Measurements from ENCODE around the gene DTX3L.

Gene DTX3L

DNA sequence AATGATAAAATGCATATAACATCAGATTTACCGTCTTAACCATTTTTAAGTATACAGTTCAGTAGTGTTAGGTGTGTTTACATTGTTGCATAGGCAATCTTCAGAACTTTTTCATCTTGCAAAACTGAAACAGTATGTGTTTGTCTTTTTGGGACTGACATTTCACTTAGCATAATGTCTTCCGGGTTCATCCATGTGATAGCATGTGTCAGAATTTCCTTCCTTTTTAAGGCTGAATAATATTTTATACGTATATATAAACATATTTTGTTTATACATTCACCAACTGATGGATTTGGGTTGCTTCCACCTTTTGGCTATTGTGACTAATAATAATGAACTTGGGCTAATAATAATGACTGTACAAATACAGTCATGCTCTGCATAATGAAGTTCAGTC, 16.3 kb downstream of the DTX3L start:
- TF ChIP-seq EGR1 (IDR thresholded peaks at IDR 0.05) (no peak), EP300 (IDR thresholded peaks at IDR 0.05; ENCODE audit: borderline replicate concordance) (no peak), RAD21 (IDR thresholded peaks at IDR 0.05; ENCODE audit: low read depth) (no peak), CEBPB (IDR thresholded peaks at IDR 0.05) (no peak), ZBTB7A (IDR thresholded peaks at IDR 0.05; ENCODE audit: low read depth) (no peak), TAF1 (IDR thresholded peaks at IDR 0.05; ENCODE audit: low read depth) (no peak), YY1 (IDR thresholded peaks at IDR 0.05; ENCODE audit: low read depth) (no peak), NFIC (IDR thresholded peaks at IDR 0.05) (no peak), TCF12 (IDR thresholded peaks at IDR 0.05; ENCODE audit: low read depth) (no peak), TEAD4 (IDR thresholded peaks at IDR 0.05) (no peak), FOXM1 (IDR thresholded peaks at IDR 0.05; ENCODE audit: borderline replicate concordance, low read depth) (no peak), CREB1 (IDR thresholded peaks at IDR 0.05; ENCODE audit: low read depth) (no peak)
- TF ChIP-seq, protein P1, sequence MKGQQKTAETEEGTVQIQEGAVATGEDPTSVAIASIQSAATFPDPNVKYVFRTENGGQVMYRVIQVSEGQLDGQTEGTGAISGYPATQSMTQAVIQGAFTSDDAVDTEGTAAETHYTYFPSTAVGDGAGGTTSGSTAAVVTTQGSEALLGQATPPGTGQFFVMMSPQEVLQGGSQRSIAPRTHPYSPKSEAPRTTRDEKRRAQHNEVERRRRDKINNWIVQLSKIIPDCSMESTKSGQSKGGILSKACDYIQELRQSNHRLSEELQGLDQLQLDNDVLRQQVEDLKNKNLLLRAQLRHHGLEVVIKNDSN (IDR thresholded peaks at IDR 0.05) = no peak
- TF ChIP-seq, protein P2, sequence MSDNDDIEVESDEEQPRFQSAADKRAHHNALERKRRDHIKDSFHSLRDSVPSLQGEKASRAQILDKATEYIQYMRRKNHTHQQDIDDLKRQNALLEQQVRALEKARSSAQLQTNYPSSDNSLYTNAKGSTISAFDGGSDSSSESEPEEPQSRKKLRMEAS (IDR thresholded peaks at IDR 0.05) = no peak
- TF ChIP-seq, protein P3, sequence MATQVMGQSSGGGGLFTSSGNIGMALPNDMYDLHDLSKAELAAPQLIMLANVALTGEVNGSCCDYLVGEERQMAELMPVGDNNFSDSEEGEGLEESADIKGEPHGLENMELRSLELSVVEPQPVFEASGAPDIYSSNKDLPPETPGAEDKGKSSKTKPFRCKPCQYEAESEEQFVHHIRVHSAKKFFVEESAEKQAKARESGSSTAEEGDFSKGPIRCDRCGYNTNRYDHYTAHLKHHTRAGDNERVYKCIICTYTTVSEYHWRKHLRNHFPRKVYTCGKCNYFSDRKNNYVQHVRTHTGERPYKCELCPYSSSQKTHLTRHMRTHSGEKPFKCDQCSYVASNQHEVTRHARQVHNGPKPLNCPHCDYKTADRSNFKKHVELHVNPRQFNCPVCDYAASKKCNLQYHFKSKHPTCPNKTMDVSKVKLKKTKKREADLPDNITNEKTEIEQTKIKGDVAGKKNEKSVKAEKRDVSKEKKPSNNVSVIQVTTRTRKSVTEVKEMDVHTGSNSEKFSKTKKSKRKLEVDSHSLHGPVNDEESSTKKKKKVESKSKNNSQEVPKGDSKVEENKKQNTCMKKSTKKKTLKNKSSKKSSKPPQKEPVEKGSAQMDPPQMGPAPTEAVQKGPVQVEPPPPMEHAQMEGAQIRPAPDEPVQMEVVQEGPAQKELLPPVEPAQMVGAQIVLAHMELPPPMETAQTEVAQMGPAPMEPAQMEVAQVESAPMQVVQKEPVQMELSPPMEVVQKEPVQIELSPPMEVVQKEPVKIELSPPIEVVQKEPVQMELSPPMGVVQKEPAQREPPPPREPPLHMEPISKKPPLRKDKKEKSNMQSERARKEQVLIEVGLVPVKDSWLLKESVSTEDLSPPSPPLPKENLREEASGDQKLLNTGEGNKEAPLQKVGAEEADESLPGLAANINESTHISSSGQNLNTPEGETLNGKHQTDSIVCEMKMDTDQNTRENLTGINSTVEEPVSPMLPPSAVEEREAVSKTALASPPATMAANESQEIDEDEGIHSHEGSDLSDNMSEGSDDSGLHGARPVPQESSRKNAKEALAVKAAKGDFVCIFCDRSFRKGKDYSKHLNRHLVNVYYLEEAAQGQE (IDR thresholded peaks at IDR 0.05; ENCODE audit: low read depth) = no peak

DNA sequence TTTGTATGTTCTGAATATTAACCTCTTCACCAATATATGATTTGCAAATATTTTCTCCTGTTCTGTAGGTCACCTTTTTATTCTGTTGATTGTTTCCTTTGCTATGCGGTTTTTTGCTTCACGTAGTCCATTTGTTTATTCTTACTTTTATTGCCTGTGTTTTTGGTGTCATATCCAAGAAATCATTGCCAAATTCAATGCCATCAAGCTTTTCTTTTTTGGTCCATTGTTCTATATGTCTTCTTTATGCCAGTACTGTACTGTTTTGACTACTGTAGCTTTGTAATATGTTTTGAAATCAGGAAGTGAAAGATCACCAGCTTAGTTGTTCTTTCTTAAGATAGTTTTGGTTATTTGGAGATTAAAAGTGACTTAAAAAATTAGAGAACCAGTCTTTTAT, 17.5 kb downstream of the DTX3L start:
- TF ChIP-seq, protein P3 (IDR thresholded peaks at IDR 0.05; ENCODE audit: low read depth) = no peak
- no peak for TF ChIP-seq TCF12 (IDR thresholded peaks at IDR 0.05; ENCODE audit: low read depth)
- TF ChIP-seq ZBTB7A (IDR thresholded peaks at IDR 0.05; ENCODE audit: low read depth) = no peak
- TF ChIP-seq YY1 (IDR thresholded peaks at IDR 0.05; ENCODE audit: low read depth) = no peak
- no peak for TF ChIP-seq RAD21 (IDR thresholded peaks at IDR 0.05; ENCODE audit: low read depth)

DNA sequence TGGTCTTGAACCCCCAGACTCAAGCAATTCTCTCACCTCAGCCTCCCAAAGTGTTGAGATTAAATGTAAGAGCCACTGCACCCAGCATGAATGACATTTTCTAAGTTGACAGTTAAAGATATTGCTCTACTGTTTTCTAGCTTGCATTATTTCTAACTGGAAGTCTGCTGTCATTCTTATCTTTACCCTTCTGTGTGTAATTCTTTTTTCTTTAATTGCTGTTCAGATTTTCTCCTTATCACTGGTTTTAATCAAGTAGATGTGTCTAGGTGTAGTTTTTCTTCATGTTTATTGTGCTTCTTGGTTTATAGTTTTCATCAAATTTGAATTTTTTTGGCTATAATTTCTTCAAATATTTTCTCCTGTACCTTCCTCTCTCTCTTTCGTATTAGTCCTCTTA, 18.3 kb downstream of the DTX3L start:
- TF ChIP-seq RAD21 (IDR thresholded peaks at IDR 0.05; ENCODE audit: low read depth) (no peak), ZBTB7A (IDR thresholded peaks at IDR 0.05; ENCODE audit: low read depth) (no peak), FOXM1 (IDR thresholded peaks at IDR 0.05; ENCODE audit: borderline replicate concordance, low read depth) (no peak), CREB1 (IDR thresholded peaks at IDR 0.05; ENCODE audit: low read depth) (no peak)

DNA sequence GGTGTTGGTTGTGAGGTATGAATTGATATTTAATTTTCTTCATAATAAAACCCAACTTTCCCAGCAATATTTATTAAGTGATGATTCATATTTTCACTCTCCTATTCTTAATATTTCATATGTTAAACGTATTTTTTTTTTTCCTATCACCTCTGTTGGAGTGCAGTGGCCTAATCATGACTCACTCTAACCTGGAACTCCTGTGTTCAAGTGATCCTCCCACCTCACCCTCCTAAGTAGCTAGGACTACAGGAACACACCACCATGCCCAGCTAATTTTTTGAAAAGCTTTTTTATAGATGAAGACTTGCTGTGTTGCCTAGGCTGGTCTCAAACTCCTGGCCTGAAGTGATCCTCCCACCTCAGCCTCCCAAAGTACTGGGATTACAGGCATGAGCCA, 22.0 kb downstream of the DTX3L start:
- TF ChIP-seq CEBPB (IDR thresholded peaks at IDR 0.05) (no peak), TEAD4 (IDR thresholded peaks at IDR 0.05) (no peak), EGR1 (IDR thresholded peaks at IDR 0.05) (no peak), YY1 (IDR thresholded peaks at IDR 0.05; ENCODE audit: low read depth) (no peak), EP300 (IDR thresholded peaks at IDR 0.05; ENCODE audit: borderline replicate concordance) (no peak), NFIC (IDR thresholded peaks at IDR 0.05) (no peak), CREB1 (IDR thresholded peaks at IDR 0.05; ENCODE audit: low read depth) (no peak), FOXM1 (IDR thresholded peaks at IDR 0.05; ENCODE audit: borderline replicate concordance, low read depth) (no peak), TCF12 (IDR thresholded peaks at IDR 0.05; ENCODE audit: low read depth) (no peak)
- TF ChIP-seq, protein P2 (IDR thresholded peaks at IDR 0.05) = no peak
- TF ChIP-seq, protein P1 (IDR thresholded peaks at IDR 0.05) = no peak

DNA sequence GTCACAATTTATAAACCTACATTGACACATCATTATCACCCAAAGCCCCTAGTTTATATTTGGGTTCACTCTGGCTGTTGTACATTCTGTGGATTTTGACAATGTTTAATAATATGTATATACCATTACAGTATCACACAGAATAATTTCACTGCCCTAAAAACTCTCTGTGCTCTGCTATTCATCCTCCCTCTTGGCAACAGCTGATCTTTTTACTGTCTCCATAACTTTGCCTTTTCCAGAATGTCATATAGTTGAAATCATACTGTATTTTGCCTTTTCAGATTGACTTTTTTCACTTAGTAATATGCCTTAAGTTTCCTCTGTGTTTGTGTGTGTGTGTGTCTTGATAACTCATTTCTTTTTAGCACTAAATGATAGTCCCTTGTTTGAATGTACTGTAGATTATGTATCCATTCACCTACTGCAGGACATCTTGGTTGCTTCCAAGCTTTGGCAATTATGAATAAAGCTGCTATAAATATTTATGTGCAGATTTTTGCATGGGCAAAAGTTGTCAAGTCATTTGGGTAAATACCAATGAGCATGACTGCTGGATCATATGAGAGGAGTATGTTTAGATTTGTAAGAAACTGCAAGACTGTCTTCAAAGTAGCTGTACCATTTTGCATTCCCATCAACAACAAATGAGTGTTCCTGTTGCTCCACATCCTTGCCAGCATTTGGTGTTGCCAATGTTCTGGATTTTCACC, 22.8 kb downstream of the DTX3L start:
- TF ChIP-seq, protein P2 (IDR thresholded peaks at IDR 0.05) = no peak
- TF ChIP-seq, protein P3 (IDR thresholded peaks at IDR 0.05; ENCODE audit: low read depth) = no peak
- TF ChIP-seq TEAD4 (IDR thresholded peaks at IDR 0.05) (no peak), RAD21 (IDR thresholded peaks at IDR 0.05; ENCODE audit: low read depth) (no peak), CEBPB (IDR thresholded peaks at IDR 0.05) (no peak), YY1 (IDR thresholded peaks at IDR 0.05; ENCODE audit: low read depth) (no peak), EP300 (IDR thresholded peaks at IDR 0.05; ENCODE audit: borderline replicate concordance) (no peak), EGR1 (IDR thresholded peaks at IDR 0.05) (no peak), TAF1 (IDR thresholded peaks at IDR 0.05; ENCODE audit: low read depth) (no peak), TCF12 (IDR thresholded peaks at IDR 0.05; ENCODE audit: low read depth) (no peak), NFIC (IDR thresholded peaks at IDR 0.05) (no peak), ZBTB7A (IDR thresholded peaks at IDR 0.05; ENCODE audit: low read depth) (no peak), FOXM1 (IDR thresholded peaks at IDR 0.05; ENCODE audit: borderline replicate concordance, low read depth) (no peak), CREB1 (IDR thresholded peaks at IDR 0.05; ENCODE audit: low read depth) (no peak)
- TF ChIP-seq, protein P1 (IDR thresholded peaks at IDR 0.05) = no peak

Measured in Ishikawa (cell line).